Body of pancreas (tissue), 4 donors: Measurements from ENCODE around the gene TLDC2.
"Not testable (repeated sequence)": the region's sequence is repeated elsewhere in the genome, so short reads cannot be mapped to it uniquely, and the experiment has no call there.

ENCODE experiments used
- POLR2A ChIP-seq, 3 donors: fragments of 450-650 bp; IDR thresholded peaks; one replicate each; pipeline ENCODE4 v1.6.1; 2016; ENCODE audit warnings: antibody characterized with exemption in 3 of 3, mild to moderate bottlenecking in 2 of 3
- TF ChIP-seq, protein P1 (sequence below), 7 experiments: fragments of 450-650 bp in 4 of 7; fragments of 200-600 bp in 3 of 7; sonication (generic) in 3 of 7; IDR thresholded peaks; one replicate each; pipeline ENCODE4 v1.5.1; 2016 to 2019; ENCODE audit warnings: antibody characterized with exemption in 7 of 7

DNA sequence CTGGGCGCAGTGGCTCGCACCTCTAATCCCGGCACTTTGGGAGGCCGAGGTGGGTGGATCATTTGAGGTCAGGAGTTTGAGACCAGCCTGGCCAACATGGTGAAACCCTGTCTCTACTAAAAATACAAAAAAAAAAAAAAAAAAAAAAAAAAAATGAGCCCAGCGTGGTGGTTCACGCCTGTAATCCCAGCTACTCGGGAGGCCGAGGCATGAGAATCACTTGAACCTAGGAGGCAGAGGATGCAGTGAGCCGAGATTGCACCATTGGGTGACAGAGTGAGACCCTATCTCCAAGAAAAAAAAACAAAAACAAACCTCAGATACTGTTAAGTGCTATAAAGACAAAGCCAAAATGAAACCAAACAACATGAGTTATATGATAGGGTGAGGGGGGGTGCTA lies 34.9 kb upstream of the TLDC2 start:
- TF ChIP-seq, protein P1, sequence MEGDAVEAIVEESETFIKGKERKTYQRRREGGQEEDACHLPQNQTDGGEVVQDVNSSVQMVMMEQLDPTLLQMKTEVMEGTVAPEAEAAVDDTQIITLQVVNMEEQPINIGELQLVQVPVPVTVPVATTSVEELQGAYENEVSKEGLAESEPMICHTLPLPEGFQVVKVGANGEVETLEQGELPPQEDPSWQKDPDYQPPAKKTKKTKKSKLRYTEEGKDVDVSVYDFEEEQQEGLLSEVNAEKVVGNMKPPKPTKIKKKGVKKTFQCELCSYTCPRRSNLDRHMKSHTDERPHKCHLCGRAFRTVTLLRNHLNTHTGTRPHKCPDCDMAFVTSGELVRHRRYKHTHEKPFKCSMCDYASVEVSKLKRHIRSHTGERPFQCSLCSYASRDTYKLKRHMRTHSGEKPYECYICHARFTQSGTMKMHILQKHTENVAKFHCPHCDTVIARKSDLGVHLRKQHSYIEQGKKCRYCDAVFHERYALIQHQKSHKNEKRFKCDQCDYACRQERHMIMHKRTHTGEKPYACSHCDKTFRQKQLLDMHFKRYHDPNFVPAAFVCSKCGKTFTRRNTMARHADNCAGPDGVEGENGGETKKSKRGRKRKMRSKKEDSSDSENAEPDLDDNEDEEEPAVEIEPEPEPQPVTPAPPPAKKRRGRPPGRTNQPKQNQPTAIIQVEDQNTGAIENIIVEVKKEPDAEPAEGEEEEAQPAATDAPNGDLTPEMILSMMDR (IDR thresholded peaks at IDR 0.05): not testable (repeated sequence)
- not testable (repeated sequence) for TF ChIP-seq POLR2A (IDR thresholded peaks at IDR 0.05)
